ENCODE results near the gene PCNX1.

DNA sequence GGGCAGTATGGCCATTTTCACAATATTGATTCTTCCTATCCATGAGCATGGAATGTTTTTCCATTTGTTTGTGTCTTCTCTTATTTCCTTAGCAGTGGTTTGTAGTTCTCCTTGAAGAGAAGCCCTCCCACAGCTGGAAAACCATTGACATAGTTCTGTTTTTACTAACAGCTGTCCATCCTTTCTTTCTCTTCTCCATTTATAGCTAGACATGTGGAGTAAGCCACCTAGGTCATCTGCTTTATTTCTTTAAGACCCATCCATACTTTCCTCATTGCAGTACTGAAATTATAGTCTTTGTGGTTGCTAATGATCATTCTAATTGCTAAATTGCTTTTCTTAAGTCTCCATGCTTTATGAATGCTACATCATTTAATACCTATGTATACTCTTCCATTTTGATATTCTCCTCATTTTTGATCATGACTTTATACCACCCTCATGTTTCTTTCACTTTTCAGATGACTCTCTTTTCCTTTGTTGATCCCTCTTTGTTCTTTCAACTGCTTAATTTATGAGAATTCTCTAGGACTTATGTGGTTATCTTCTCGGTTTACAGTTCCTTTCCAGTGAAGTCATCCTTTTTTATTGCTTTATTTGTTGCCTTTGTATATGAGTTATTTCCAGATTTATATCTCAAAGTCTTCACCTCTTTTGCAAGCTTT, 114.2 kb downstream of the PCNX1 start:
- TF ChIP-seq, protein P1, sequence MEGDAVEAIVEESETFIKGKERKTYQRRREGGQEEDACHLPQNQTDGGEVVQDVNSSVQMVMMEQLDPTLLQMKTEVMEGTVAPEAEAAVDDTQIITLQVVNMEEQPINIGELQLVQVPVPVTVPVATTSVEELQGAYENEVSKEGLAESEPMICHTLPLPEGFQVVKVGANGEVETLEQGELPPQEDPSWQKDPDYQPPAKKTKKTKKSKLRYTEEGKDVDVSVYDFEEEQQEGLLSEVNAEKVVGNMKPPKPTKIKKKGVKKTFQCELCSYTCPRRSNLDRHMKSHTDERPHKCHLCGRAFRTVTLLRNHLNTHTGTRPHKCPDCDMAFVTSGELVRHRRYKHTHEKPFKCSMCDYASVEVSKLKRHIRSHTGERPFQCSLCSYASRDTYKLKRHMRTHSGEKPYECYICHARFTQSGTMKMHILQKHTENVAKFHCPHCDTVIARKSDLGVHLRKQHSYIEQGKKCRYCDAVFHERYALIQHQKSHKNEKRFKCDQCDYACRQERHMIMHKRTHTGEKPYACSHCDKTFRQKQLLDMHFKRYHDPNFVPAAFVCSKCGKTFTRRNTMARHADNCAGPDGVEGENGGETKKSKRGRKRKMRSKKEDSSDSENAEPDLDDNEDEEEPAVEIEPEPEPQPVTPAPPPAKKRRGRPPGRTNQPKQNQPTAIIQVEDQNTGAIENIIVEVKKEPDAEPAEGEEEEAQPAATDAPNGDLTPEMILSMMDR (conservative IDR thresholded peaks at IDR 0.05; ENCODE audit: low read depth, low read length): no peak
- no peak for TF ChIP-seq EZH2 (IDR thresholded peaks at IDR 0.05; ENCODE audit: low read length, unreplicated experiment)
- TF ChIP-seq EZH2phosphoT487 (IDR thresholded peaks at IDR 0.05; ENCODE audit: borderline replicate concordance, low read length): no peak
